Liver (tissue), 9 donors: Measurements from ENCODE around the gene PHLPP1. TPM values are rescaled to one million over a fixed set of nuclear protein-coding genes. Genes with fewer than 3 reads are reported as not detected.

Experiments
- DNase-seq: peaks from one replicate; pipeline ENCODE4 v3.0.0-alpha.2; 2017; ENCODE audit warnings: low spot score
- H3K27ac ChIP-seq, 2 donors: one replicate each; pipeline ENCODE4 v1.7.0; 2013; ENCODE audit warnings: inconsistent platforms in 2 of 2, low read length in 2 of 2, control low read depth in 1 of 2, low read depth in 1 of 2, mild to moderate bottlenecking in 1 of 2
- H3K27me3 ChIP-seq, 4 donors: one replicate each; pipeline versions ENCODE4 v1.6.1 to v1.7.0; 2013; ENCODE audit warnings: low read length in 3 of 4, inconsistent platforms in 1 of 4, mild to moderate bottlenecking in 1 of 4, moderate library complexity in 1 of 4; ENCODE audit not compliant: control insufficient read depth in 4 of 4, insufficient read depth in 4 of 4
- H3K36me3 ChIP-seq, 4 donors: one replicate each; pipeline versions ENCODE4 v1.6.1 to v1.7.0; 2013; ENCODE audit warnings: low read length in 3 of 4, mild to moderate bottlenecking in 3 of 4, low read depth in 1 of 4, moderate library complexity in 1 of 4; ENCODE audit not compliant: control insufficient read depth in 4 of 4, insufficient read depth in 3 of 4
- H3K4me1 ChIP-seq, 4 donors: one replicate each; pipeline versions ENCODE4 v1.6.1 to v1.7.0; 2013; ENCODE audit warnings: low read length in 3 of 4, mild to moderate bottlenecking in 3 of 4, moderate library complexity in 1 of 4; ENCODE audit not compliant: control insufficient read depth in 4 of 4, insufficient read depth in 4 of 4
- H3K4me3 ChIP-seq, 3 donors: one replicate each; pipeline versions ENCODE4 v1.6.1 to v1.7.0; 2013; ENCODE audit warnings: low read length in 3 of 3, control low read depth in 1 of 3, low read depth in 1 of 3, mild to moderate bottlenecking in 1 of 3
- H3K9ac ChIP-seq, 2 donors: one replicate each; pipeline ENCODE4 v1.7.0; 2013; ENCODE audit warnings: low read length in 2 of 2, mild to moderate bottlenecking in 2 of 2, moderate library complexity in 2 of 2, control low read depth in 1 of 2, low read depth in 1 of 2
- H3K9me3 ChIP-seq, 4 donors: one replicate each; pipeline versions ENCODE4 v1.6.1 to v1.7.0; 2013; ENCODE audit warnings: low read length in 3 of 4; ENCODE audit not compliant: control insufficient read depth in 4 of 4
- EGR1 ChIP-seq, 2 donors: IDR thresholded peaks; 2 replicates each; pipeline ENCODE4 v1.6.1; 2016 to 2018; ENCODE audit warnings: antibody characterized with exemption in 2 of 2, low read depth in 2 of 2
- FOXA1 ChIP-seq: IDR thresholded peaks from 2 replicates; pipeline ENCODE4 v1.6.1; 2016; ENCODE audit warnings: antibody characterized with exemption
- FOXA2 ChIP-seq: IDR thresholded peaks from 2 replicates; pipeline ENCODE4 v1.6.1; 2016; ENCODE audit warnings: antibody characterized with exemption
- GABPA ChIP-seq, 2 donors: IDR thresholded peaks in 1 of 2; conservative IDR thresholded peaks in 1 of 2; 2 replicates each; pipeline ENCODE4 v1.6.1; 2016; ENCODE audit warnings: antibody characterized with exemption in 2 of 2, mild to moderate bottlenecking in 1 of 2, moderate library complexity in 1 of 2
- HNF4A ChIP-seq, 2 donors: conservative IDR thresholded peaks; 2 replicates each; pipeline ENCODE4 v1.6.1; 2016; ENCODE audit warnings: antibody characterized with exemption in 2 of 2, mild to moderate bottlenecking in 2 of 2
- JUND ChIP-seq, 2 donors: IDR thresholded peaks; 2 replicates each; pipeline ENCODE4 v1.6.1; 2016; ENCODE audit warnings: antibody characterized with exemption in 2 of 2
- NR2F2 ChIP-seq: IDR thresholded peaks from 2 replicates; pipeline ENCODE4 v1.6.1; 2016; ENCODE audit warnings: antibody characterized with exemption
- RAD21 ChIP-seq, 2 donors: IDR thresholded peaks; 2 replicates each; pipeline ENCODE4 v1.6.1; 2016; ENCODE audit warnings: antibody characterized with exemption in 2 of 2, mild to moderate bottlenecking in 2 of 2
- RXRA ChIP-seq, 2 donors: IDR thresholded peaks; 2 replicates each; pipeline ENCODE4 v1.6.1; 2017 to 2018; ENCODE audit warnings: antibody characterized with exemption in 2 of 2, mild to moderate bottlenecking in 1 of 2
- SP1 ChIP-seq: IDR thresholded peaks from 2 replicates; pipeline ENCODE4 v1.6.1; 2018; ENCODE audit warnings: antibody characterized with exemption, mild to moderate bottlenecking
- TAF1 ChIP-seq: conservative IDR thresholded peaks from 2 replicates; pipeline ENCODE4 v1.6.1; 2016; ENCODE audit warnings: antibody characterized with exemption, mild to moderate bottlenecking
- YY1 ChIP-seq: IDR thresholded peaks from 2 replicates; pipeline ENCODE4 v1.6.1; 2016; ENCODE audit warnings: antibody characterized with exemption, mild to moderate bottlenecking
- WGBS: extraction: QIAGEN DNeasy Blood & Tissue Kit; methylation state at CpG from one replicate; pipeline ENCODE4 v1.1.7; 2013; 5-methylcytosine and 5-hydroxymethylcytosine counted together
- polyA plus RNA-seq, 2 donors: library from polyadenylated mRNA; stranded (reverse) in 1 of 2; unstranded in 1 of 2; fragments of 200-250 nt in 1 of 2; fragments of >200 nt in 1 of 2; fragmentation: Nextera tagmentation in 1 of 2; extraction: Ambion mirVana in 1 of 2; gene quantifications; one replicate each; pipeline versions ENCODE4 v1.2.1 to v1.2.3, GENCODE V29; 2013 to 2015
- total RNA-seq, 2 donors: library from RNA; depleted of rRNA; stranded (reverse); fragments of >200 nt; gene quantifications; one replicate each; pipeline ENCODE4 v1.2.3, GENCODE V29; 2014
- TF ChIP-seq, protein P1 (sequence below): fragments of 150-350 bp; IDR thresholded peaks from 2 replicates; pipeline ENCODE4 v1.5.1; 2017; ENCODE audit warnings: improper control_type of control experiment, low read depth, low read length; ENCODE audit not compliant: missing input control
- TF ChIP-seq, protein P2 (sequence below): IDR thresholded peaks from 2 replicates; pipeline ENCODE4 v1.6.1; 2016; ENCODE audit warnings: antibody characterized with exemption
- TF ChIP-seq, protein P3 (sequence below): IDR thresholded peaks from 2 replicates; pipeline ENCODE4 v1.6.1; 2016; ENCODE audit warnings: antibody characterized with exemption, mild to moderate bottlenecking
- TF ChIP-seq, protein P4 (sequence below): IDR thresholded peaks from 2 replicates; pipeline ENCODE4 v1.6.1; 2016; ENCODE audit warnings: antibody characterized with exemption
- donor health status: healthy.
- donor health status: healthy.
- donor health status: healthy.
- donor health status: healthy.
- donor health status: healthy.

The PHLPP1 gene
- total and polyA plus RNA-seq, 4 donors, result 4.2 to 14.5 (median 8.6) TPM

DNA sequence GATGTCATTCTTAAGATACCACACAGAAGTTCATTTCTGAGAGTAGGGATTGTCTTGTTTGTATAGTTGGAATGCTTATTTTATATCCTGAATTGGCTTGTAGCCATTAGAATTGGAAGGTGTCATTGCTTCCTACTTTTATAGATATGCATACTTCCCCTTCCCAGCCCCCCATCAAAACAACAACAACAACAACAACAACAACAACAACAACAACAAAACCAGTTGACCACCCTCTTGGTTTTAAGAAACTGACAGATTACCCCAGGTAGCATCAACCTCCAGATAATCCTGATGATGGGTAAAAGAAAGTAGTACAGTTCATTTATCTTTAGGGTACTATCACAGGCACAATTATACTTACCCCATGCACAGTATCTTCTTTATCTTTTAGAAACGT, 20.0 kb downstream of the PHLPP1 start (continued):
- TF ChIP-seq, protein P1, sequence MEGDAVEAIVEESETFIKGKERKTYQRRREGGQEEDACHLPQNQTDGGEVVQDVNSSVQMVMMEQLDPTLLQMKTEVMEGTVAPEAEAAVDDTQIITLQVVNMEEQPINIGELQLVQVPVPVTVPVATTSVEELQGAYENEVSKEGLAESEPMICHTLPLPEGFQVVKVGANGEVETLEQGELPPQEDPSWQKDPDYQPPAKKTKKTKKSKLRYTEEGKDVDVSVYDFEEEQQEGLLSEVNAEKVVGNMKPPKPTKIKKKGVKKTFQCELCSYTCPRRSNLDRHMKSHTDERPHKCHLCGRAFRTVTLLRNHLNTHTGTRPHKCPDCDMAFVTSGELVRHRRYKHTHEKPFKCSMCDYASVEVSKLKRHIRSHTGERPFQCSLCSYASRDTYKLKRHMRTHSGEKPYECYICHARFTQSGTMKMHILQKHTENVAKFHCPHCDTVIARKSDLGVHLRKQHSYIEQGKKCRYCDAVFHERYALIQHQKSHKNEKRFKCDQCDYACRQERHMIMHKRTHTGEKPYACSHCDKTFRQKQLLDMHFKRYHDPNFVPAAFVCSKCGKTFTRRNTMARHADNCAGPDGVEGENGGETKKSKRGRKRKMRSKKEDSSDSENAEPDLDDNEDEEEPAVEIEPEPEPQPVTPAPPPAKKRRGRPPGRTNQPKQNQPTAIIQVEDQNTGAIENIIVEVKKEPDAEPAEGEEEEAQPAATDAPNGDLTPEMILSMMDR, result no peak
- TF ChIP-seq RXRA (IDR thresholded peaks at IDR 0.05) (no peak), SP1 (no peak)
- TF ChIP-seq, protein P2, sequence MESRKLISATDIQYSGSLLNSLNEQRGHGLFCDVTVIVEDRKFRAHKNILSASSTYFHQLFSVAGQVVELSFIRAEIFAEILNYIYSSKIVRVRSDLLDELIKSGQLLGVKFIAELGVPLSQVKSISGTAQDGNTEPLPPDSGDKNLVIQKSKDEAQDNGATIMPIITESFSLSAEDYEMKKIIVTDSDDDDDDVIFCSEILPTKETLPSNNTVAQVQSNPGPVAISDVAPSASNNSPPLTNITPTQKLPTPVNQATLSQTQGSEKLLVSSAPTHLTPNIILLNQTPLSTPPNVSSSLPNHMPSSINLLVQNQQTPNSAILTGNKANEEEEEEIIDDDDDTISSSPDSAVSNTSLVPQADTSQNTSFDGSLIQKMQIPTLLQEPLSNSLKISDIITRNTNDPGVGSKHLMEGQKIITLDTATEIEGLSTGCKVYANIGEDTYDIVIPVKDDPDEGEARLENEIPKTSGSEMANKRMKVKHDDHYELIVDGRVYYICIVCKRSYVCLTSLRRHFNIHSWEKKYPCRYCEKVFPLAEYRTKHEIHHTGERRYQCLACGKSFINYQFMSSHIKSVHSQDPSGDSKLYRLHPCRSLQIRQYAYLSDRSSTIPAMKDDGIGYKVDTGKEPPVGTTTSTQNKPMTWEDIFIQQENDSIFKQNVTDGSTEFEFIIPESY, result no peak

DNA sequence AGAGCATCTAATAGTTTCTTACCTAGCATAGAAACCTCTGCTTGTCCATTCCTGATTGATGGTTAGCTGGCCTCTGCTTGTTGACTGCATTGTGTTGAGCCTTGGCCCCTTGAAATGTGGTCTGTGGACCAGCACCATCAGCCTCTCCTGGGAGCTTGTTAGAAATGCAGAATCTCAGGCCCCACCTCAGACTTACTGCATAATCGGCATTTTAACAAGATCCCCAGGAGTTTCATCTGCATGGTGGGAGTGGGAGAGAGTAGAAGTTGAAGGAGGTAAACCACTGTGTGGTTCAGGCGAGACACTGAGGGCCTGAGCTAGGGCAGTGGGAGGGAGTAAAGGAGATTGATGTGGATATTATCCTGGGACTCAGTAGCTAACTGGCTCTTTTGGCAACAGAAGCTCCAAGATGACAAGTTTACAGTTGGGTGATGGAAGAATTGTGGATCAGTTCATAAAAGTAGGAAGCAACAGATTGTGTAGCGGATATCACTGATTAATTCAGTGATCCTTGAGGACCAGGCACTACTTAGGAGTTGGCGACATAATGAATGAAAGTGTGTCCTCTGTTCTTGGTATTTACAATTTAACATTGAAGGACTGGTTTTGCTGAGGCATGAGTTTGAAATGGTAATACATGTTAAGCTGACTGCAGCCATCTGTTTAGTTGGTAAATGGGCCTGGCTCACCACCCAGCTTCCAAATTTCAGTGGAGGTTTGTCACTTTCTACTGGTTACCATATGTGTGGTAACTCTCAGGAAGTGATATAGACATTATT, 20.9 kb downstream of the PHLPP1 start:
- H3K27ac ChIP-seq, result no peak overlapping the region
- peaks cover 1 to 22% (median 6%) of the 10 kb centered on the region in 4 donors for H3K4me1 ChIP-seq
- TF ChIP-seq FOXA2 (no peak), RAD21 (IDR thresholded peaks at IDR 0.05) (no peak), GABPA (IDR thresholded peaks at IDR 0.05 in 1 of 2, conservative IDR thresholded peaks at IDR 0.05 in 1 of 2) (no peak), RXRA (IDR thresholded peaks at IDR 0.05) (no peak), FOXA1 (no peak), SP1 (no peak), YY1 (no peak), HNF4A (conservative IDR thresholded peaks at IDR 0.05) (no peak), TAF1 (no peak), EGR1 (IDR thresholded peaks at IDR 0.05; ENCODE audit: low read depth in 2 of 2) (no peak), NR2F2 (no peak), JUND (IDR thresholded peaks at IDR 0.05) (no peak)
- TF ChIP-seq, protein P3, sequence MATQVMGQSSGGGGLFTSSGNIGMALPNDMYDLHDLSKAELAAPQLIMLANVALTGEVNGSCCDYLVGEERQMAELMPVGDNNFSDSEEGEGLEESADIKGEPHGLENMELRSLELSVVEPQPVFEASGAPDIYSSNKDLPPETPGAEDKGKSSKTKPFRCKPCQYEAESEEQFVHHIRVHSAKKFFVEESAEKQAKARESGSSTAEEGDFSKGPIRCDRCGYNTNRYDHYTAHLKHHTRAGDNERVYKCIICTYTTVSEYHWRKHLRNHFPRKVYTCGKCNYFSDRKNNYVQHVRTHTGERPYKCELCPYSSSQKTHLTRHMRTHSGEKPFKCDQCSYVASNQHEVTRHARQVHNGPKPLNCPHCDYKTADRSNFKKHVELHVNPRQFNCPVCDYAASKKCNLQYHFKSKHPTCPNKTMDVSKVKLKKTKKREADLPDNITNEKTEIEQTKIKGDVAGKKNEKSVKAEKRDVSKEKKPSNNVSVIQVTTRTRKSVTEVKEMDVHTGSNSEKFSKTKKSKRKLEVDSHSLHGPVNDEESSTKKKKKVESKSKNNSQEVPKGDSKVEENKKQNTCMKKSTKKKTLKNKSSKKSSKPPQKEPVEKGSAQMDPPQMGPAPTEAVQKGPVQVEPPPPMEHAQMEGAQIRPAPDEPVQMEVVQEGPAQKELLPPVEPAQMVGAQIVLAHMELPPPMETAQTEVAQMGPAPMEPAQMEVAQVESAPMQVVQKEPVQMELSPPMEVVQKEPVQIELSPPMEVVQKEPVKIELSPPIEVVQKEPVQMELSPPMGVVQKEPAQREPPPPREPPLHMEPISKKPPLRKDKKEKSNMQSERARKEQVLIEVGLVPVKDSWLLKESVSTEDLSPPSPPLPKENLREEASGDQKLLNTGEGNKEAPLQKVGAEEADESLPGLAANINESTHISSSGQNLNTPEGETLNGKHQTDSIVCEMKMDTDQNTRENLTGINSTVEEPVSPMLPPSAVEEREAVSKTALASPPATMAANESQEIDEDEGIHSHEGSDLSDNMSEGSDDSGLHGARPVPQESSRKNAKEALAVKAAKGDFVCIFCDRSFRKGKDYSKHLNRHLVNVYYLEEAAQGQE, result no peak
- TF ChIP-seq, protein P4, sequence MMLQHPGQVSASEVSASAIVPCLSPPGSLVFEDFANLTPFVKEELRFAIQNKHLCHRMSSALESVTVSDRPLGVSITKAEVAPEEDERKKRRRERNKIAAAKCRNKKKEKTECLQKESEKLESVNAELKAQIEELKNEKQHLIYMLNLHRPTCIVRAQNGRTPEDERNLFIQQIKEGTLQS, result no peak
- TF ChIP-seq, protein P2, result no peak
- TF ChIP-seq, protein P1, result no peak
- peaks cover 0 to 5% (median 0%) of the 10 kb centered on the region in 4 donors for H3K9me3 ChIP-seq
- no peak overlapping the region for H3K4me3 ChIP-seq
- H3K36me3 ChIP-seq, result no peaks in the 10 kb centered on the region
- no peak for DNase-seq
- WGBS, result 97% methylated on average over 4 of the region's 4 CpGs
- no peak overlapping the region for H3K9ac ChIP-seq
- no peaks in the 10 kb centered on the region for H3K27me3 ChIP-seq
